Islet of Langerhans (tissue), 1 donor: ENCODE results near the gene TRAM2.

ENCODE experiments used
- FAIRE-seq: peaks from one replicate; lab custom pipeline; 2011; peaks lifted over from hg19 to GRCh38; lab: Jason Lieb, UNC

TRAM2 gene

DNA sequence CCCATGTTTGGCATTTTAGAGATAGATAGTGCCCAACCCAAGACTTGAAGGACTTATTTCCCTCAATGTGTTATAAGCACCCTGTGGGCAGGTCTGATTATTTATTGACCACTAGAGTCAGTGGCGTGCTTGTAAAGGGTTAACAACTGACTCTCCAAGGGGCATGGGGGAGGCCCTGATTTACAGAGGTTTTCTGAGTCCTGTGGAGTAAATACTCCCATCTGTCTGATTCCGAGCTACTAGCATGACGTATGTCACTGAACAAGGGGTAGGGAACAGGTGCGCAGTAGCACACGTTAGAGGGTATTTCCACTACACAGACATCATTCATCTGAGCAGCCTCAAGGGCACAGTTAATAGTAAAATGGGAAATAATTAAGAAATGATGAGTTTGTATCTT, 17.4 kb upstream of the TRAM2 start:
- no peak for FAIRE-seq

DNA sequence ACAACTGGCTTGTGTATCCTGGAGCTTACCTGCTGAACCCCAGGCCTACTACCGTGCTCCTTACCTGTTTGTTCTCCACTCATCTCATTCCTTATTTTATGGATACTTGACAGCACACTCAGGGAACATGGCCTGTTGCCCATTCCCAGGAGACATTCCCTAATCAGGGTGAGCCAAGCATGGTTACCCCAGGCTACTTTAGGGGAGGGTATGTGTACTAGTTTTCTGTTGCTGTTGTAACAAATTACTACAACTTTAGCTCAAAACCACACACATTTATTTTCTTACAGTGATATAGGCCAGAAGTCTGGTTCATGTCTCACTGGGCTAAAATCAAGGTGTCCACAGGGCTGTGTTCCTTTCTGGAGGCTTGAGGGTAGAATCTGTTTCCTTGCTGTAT, 15.0 kb upstream of the TRAM2 start:
- no peak for FAIRE-seq

DNA sequence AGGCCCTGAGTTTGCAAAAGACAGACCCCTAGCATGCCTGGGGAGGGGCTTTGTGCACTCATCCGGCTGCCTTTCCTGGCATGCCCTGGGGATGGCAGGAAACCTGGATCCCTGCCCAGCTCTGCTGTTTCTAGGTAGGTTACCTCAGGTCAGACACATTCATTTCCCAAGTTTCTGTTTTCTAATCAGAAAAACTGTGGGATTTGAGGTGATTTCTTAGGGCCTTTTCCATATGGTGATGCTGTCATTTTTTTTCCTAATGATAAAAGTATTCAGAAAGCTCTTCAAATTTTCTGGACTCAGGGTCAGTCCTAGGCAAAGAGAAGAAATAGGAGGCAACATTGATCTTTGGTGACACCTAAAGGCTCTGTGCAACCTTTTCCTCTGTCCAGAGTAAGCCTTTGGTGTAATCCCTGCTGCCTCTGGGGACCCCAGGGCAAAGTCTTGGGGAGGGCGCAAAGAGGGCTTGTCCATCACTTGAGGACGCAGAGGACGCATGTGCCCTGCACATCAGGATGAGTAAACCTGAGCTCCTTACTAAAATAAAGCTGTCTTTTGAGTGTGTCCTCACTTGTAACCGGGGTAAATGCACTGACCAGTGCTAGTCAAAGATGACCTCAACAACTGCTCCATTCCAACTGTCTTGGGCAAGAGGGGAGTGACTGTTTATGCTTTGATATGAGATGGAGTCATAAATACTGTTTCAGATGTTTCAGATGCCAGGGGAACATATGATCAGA, 13.5 kb upstream of the TRAM2 start:
- no peak for FAIRE-seq

DNA sequence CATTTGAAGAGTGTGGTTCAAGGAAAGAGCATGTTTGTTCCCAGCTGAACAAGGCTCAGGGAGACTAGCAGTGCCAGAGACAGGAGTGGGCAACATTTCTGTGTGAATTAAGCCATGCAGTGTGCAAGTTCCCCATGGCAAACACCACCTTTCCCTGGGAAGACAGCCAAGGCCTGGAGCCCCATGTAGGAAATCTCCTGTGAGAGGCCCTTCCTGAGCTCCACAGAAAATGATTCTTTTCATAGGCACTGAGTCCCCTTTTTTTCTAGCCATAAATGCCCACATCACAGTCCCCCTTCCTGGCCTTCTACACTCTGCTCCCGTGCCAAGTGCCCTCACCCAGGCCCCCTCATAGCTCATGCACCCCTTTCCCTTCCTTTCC, 11.8 kb upstream of the TRAM2 start:
- FAIRE-seq = no peak

DNA sequence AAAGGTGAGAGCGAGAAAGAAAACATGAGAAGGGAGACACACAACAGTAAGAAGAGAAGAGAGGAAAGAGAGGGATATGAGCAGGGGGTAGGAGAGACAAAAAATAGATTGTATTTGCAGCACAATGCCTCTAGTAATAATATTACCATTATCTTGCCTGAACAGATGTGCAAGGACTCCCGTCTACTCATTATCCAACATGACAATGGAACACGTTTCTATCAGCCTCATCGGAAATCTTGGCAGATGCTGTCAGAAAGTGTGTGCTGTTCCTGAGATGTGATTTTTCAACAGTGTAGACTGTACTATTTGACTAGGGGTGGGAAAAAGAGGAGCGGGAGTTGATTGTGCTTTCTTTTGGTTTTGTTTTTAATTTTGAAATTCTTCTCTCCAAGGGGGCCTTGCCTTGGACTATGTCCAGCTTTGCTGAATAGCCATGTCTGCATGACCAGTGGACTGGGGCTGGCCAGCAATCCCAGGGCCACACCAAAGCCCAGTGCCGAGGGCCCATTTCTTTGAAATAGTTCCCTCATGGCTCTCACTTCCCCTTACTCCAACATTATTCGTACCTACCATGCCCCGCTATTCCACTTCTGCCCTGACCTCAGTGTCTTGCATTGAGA, 11.3 kb upstream of the TRAM2 start:
- no peak for FAIRE-seq

DNA sequence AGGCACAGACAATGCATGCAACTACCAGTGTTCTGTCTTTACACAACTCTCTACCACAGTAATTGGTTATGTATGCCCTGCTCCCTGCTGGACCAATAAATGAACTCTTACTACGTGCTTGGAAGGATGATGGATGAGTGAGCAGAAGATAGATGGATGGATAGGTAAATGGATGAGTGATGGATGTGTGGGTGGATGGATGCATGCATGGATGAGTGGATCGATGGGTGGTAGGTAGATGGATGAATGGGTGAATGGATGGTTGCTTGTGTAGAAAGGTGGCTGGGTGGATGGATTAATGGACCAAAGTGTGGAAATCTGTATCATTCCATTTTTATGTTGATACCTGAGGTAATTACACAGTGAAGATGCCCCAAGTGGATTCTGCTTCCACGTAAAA, 10.1 kb upstream of the TRAM2 start:
- no peak for FAIRE-seq

DNA sequence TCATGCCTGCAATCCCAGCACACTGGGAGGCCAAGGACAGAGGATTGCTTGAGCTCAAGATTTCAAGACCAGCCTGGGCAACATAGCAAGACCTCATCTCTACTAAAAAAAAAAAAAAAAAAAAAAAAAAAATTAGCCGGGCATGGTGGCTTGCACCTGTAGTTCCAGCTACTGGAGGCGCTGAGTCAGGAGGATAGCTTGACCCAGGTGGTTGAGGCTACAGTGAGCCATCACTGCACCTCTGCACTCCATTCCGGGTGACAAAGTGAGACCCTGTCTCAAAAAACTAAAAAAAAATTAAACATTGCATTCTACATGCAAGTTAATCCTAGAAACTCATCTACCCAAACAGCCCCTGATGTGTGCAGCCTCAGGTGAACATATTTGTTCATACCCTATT, 7.3 kb upstream of the TRAM2 start:
- no peak for FAIRE-seq

DNA sequence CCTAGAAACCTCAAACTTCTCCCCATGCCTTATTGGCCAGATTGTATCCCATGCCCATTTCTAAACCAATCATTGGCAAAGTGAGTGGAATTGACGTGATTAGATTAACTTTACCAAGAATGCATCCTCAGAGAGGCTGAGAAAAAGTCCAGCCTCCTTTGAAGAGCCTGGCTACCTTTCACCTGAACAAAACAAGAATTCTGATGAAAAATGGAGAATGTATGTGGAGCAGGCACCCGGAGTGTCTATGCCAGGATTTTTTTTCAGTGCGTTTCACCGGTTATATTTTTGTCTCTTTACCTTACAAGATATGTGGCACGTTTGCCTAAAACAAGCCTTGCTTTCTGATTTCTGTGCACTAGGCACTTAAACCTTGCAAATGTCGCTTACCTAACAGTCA, 6.1 kb upstream of the TRAM2 start:
- FAIRE-seq = no peak

DNA sequence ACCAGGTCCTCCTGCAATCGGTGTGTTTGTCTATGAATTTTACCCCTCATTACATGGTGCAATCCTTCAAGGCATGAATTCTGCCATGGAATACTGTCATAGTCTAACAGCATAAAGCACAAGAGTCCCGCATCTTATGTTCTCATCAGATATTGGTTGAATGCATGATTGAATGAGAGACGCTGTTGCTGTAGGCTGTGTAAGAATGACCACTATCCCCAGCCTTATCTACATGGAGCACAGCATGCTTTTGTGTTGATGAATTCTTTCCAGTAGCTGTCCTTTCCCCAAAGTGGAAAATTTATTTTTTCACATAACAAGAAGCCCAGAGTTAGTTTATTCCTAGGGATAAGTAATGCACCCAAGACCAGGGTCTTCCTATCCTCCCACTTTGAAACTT, 5.6 kb upstream of the TRAM2 start:
- FAIRE-seq = no peak

DNA sequence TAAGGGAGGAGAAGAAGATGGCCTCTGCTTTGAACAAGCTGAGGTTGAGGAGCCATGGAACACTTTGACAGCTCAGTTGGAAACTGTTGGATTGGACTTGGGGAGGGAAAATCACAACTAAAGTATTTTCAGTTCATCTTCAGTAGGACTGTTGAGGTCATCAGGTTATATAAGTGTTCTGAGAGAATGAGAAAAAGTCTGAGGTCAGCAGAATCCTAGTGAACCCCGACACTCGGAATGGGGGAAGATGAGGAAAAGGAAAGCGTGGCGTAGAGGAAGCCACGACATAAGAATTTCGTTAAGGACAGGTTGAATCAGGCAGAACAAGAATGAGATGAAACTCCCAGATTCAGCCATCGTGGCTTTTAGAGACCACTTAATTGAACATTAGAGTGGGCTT, 4.0 kb upstream of the TRAM2 start:
- FAIRE-seq = no peak

DNA sequence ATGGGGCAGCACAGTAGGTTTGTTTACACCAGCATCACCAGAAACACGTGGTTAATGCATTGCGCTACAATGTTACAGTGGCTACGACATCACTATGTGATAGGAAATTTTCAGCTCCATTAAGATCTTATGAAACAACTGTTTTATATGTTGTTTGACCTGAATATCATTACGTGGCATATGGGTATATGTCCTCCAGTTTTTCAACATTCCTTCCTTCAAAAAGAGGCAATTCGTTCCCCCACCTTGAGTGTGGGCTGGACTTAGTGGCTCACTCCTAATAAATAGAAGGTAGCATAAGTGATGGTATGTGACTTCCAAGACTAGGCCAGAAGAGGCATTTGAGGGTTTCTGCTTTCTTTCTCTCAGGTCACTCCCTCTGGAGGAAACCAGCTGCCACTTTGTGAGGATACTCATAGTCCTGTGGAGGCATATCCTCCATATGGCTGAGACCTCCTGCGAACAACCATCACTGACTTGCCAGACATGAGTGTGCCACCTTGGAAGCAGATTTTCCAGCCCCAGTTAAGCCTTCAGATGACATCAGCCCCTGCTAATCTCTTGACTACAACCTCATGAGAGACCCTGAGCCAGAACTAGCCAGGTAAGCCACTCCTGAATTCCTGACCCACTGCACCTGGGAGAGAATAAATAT, 2.3 kb upstream of the TRAM2 start:
- FAIRE-seq = no peak

DNA sequence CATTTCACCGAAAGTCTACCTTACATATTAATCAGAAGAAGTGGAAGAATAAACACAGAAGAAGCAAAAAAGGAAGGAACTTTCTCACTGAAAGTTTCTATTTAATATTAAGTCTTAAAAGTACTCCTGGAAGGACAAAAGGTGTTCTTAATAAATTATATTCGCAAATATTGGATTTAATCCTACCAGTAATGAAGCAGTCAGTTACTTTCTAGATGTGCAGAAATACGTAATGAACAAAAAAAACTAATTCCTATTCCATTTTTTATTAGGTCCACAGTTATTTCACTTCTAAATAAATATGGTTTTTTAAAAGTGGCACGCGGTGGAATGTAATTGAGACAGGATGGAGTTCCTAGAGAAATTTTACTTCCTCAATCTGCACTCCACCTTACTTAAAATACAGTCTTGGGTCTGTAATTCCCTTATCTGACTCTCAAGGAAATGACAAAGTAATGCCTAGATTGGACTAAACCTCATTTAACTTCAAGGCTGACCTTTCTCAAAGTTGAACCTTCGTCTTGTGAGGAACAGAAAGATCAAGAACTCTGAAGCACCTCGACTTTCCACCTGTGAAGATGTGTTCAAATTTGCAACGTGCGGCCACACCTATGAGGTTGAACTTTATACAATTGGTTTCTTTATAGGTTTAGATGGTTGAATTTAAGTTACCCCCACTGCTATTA, 1.1 kb upstream of the TRAM2 start:
- FAIRE-seq = peak; percentile 5

DNA sequence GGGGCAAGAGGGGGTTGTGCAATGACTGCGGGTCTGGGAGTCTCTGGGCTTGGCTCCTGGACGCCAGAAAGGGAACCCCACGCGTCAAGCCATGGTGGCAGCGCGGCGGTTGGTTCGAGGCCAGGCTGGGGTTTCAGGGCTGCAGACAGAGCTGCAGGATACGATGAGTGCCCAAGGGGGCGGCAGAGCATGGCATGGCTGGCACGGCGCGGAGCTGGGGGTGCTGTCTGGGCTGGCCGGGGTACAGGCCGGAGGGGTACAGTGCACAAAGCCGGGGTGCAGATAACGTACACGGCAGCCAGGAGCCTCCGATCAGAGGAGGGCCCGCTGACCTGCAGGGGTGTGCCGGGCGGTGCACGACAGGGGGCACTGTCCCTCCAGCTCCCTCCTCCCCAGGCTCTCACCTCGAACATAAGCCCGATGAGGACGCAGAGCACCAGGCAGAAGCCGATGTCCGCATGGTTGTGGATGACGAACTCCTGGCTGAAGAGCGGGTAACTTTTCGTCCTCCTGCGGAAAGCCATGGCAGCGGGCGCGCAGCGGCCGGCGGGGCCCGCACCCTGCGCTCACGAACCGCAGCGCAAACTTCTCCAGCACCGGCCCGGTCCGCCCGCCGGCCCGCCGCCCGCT, 353 bp downstream of the TRAM2 start:
- FAIRE-seq = no peak

DNA sequence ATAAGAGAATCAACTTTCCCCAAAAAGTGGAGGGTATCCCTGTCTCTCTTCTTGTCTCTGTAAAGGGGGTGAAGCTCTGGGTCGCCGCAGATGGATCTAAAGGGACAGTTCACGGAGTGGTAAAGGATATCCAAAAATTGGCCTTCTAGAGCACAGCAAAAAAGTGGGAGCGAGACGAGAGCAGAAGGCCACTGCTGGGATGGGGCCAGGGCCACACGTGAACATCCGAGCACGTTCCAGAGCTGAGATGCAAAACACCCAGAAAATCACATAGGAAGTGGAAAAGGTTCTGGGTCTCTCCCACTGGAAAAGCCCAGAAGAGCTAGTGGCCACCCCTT, 837 bp downstream of the TRAM2 start:
- no peak for FAIRE-seq

DNA sequence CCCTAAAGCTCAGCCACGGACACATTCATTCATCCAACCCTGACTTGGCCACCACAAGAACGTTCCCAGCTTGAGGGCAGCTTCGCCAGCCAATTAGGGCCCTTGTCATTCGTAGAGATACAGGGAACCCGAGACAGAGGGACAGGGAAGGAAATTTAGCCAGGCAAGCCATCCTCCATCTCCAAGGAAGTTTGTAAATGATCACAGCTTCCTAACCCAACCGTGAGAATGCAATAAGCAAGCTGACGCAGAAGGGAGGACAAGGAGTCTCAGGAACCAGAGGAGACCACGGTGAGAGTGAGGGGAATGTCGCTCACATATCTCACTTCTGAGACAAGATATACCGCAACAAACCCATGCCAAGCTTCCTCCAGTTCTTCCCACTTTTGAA, 1.4 kb downstream of the TRAM2 start:
- no peak for FAIRE-seq

DNA sequence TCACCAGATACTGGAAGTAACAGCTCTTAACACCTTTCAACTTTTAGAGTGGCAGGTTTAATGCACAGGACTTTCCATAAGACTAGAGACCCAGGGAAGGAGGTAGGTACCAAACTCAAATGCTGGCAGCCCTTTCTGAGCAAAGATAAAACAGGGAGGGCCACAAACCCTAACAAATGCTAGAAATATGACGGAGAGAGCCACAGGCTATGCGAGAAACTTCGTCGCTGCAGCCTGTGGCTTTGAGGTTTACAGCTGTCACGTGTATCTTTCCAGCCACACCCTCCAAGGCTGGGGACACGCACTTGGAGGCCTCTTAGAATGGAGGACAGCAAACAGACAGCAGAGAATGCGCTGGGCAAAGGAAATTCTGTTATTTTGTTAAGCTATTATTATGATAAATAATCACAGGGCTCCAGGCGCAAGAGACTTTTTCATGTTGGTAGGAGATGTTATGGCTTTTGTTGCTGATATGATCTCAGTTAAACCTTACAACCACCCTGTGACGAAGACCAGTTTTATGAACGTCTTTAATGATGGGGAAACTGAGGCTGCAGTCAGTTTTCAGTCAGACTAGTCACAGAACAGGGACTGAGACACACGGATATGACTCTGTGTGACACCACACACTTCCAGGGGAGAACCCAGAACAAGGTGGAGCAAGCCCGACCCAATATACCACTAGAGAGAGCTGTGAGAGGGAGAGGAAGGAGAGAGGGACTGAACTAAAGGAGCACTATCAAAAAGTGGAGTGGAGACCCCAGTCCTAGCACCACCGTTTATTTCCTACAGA, 2.0 kb downstream of the TRAM2 start:
- FAIRE-seq = no peak

DNA sequence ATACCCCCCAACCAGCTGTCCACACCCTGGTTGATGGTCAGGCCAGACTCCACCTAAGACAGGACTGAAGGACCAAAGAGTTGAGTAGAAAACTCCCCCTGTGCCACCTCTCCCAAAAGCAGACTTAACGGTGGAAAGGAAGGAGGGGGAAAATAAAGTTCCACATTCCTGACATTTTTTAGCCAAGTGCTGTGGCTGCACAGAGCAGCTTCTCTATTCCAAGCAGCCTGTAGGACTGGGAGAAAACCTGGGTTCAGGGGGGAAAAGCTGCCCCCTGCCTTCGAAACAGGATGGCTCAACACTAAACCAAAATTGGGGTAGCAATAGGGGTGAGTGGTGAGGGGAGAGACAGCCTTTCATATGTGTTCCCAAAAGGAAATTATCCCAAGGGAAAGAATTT, 3.6 kb downstream of the TRAM2 start:
- FAIRE-seq = no peak

DNA sequence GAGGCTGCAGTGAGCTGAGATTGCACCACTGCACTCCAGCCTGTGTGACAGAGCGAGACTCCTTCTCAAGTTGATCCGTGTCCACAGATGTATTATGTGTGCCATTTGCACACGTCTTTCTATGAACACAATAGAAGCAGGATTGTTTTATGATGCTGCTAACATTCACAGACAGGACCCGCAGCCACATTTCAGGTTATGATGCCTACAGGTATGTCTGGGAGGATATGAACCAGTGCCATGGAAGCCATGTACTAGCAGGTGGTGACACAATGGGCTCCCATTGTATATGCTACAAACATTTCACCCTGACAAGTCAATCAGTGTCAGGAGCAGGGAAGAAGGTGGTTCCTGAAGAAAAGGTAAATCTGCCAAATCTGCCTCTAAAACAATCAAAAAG, 4.3 kb downstream of the TRAM2 start:
- no peak for FAIRE-seq

DNA sequence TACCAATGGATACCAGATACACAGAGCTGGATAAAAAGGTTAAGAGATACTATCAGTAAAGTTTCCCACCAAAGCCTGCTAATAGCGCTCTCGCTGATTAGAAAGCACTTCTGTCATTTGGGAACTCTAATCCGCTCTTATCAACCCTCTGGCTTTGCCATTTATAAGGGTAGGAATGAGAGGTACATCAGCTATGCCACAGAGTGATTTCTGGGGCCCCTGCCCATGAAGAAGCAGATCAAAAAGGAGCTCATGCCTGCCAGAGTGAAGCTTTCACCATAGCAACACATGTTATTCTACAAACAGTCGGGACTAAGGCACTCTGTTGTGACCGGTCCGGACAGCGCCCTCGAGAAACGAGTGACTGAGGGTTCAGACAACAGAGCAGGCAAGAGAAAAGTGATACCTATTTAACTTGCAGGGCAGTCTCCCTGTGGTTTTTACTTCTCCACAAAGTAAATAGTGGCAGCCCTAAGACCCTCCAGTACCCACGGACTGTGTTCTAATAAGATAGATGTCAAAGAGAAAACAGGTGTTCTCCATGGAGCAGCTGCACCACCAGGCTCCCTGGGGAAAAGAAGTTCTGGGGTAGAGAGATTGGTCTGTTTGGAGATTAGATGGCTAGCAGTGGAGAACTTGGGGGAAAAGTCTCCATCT, 5.6 kb downstream of the TRAM2 start:
- FAIRE-seq = no peak

DNA sequence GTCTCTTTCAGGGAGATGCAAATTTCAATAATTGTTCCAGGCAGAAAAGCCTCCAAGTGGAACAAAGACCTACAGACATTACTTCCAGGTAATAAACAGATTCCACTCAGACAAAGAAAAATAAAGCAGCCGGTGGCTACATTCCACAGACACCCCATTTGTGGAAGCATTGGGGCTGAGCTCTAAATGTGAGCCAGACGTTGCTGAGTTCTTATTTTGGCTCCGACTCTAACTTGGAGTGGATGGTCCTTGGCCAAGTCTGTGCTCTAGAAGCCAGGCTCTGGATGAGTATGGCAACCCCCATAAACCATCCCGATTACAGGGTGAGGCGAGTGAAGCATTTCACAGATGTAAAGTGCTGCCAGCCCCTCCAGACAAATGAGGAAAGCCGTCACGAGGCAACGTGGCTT, 6.6 kb downstream of the TRAM2 start:
- no peak for FAIRE-seq

DNA sequence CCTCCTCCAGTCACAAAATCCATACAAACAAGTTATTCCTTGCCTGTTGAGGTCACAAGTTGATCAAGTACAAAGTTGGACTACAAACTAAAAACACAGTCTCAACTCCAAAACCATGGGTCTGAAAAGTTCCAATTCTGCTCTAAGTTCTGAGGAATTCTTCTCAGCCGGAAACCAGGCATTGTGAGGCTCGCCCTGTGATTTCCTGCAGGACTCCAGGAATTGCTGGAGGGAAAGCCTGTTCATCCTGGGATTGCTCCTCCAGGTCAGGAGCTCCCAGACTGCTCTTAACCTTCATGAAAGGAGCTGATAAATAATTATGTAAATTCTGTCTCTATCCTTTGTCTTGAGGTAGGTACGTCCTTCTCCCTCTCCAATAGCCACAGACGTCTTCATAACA, 8.5 kb downstream of the TRAM2 start:
- FAIRE-seq = no peak

DNA sequence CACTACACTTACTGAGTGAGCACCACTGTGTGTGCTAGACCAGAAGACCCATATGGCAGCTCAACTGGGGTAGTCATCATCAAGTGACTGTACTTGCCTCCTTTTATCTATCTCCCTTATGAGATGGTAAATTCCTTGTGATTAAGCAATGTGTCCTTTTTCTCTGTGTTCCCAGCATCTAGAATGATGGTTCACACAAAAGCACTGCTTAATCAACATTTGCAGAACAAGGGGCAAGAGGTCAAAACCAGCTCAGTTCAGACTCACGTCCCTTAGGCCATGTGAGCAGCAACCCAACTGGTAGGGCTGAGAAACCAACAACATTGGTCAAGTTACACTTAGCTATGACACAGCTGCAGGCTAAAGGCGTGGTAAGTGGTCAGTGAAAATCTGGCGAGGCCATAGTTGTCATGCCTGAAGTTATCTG, 10.0 kb downstream of the TRAM2 start:
- no peak for FAIRE-seq
